ENCODE data around the gene CLNK.

Gene CLNK

DNA sequence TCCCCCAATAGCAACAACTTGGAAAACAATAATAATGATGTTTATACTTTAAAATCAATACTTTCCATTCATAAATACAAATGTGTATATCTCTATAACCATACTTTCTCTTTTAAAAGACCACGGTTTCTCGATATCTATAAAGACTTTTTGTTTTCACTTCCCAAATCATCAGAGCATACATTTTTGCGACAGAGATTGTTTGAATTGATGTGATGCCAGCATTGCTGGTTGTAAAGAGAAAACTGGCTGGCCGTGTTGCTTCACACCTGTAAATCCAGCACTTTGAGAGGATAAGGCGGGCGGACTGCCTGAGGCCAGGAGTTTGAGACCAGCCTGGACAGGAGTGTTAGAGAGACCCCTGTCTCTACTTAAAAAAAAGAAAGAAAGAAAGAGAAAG, 149.7 kb downstream of the CLNK start:
- ATAC-seq (ENCODE audit: low read depth): no peak
- no peaks in the 10 kb centered on the region for H3K36me3 ChIP-seq (ENCODE audit: low read depth)
- no peaks in the 10 kb centered on the region for H3K9me3 ChIP-seq (ENCODE audit: severe bottlenecking)
- no peak overlapping the region for H3K27ac ChIP-seq (ENCODE audit: poor library complexity, severe bottlenecking)
- no peaks in the 10 kb centered on the region for H3K27me3 ChIP-seq (ENCODE audit: insufficient read depth, poor library complexity, severe bottlenecking)
- DNase-seq (ENCODE audit: low spot score): no peak
- peaks cover 21% of the 10 kb centered on the region for H3K4me1 ChIP-seq (ENCODE audit: insufficient read depth, poor library complexity, severe bottlenecking)
- H3K4me3 ChIP-seq (ENCODE audit: severe bottlenecking): no peak overlapping the region
- TF ChIP-seq, protein P1, sequence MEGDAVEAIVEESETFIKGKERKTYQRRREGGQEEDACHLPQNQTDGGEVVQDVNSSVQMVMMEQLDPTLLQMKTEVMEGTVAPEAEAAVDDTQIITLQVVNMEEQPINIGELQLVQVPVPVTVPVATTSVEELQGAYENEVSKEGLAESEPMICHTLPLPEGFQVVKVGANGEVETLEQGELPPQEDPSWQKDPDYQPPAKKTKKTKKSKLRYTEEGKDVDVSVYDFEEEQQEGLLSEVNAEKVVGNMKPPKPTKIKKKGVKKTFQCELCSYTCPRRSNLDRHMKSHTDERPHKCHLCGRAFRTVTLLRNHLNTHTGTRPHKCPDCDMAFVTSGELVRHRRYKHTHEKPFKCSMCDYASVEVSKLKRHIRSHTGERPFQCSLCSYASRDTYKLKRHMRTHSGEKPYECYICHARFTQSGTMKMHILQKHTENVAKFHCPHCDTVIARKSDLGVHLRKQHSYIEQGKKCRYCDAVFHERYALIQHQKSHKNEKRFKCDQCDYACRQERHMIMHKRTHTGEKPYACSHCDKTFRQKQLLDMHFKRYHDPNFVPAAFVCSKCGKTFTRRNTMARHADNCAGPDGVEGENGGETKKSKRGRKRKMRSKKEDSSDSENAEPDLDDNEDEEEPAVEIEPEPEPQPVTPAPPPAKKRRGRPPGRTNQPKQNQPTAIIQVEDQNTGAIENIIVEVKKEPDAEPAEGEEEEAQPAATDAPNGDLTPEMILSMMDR (IDR thresholded peaks at IDR 0.05; ENCODE audit: poor library complexity, severe bottlenecking): no peak

DNA sequence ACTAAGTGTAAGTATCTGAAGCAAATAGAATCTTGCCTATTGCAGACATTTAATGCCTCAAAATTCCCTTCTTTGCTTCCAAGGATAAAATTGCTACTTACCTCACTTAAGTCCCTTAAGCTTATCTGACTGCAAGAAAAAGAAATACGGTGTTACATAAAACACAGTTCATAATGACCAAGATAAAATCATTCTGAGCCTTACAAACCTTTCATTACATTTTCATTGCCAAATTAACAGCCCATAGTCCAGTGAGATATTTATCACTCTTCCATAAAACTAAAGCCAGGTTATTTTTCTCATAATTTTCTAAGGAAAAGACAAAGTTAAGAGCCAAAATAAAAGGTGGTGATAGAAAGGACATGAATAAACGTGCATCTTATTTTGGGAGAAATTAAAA, 152.4 kb downstream of the CLNK start:
- no peak for DNase-seq (ENCODE audit: low spot score)
- no peak for ATAC-seq (ENCODE audit: low read depth)

DNA sequence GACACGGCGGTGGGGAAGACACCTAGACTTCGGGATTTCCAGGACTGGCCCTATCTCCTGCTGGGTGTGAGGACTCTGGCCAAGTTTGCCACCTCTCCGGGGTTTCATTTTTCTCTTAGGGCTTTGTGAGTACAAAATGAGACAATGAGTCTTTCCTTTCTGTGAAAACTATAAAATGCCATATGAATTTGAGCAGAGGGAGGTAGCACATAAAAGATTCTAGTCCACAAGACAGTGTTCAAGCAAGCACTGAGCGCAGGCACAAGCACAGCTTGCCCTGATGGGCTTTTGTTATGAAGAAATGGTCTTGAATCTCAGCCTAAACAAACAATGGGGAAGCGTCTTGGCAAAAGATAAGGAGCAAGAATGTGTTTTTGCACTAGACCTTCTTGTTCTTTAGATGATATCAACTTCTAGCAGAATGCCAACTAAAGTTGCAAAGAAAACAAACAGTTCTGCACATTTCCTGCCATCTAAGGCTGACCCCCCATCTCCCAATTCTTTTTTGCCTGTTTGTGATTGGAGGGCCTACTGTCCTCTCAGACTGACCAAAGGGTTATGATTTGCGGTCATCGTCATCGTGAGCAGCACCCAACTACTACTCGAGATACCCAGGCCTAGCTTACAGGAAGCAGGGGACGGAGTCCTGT, 154.3 kb downstream of the CLNK start:
- H3K36me3 ChIP-seq (ENCODE audit: low read depth): no peaks in the 10 kb centered on the region
- ATAC-seq (ENCODE audit: low read depth) (peak; percentile 49), DNase-seq (ENCODE audit: low spot score) (no peak)
- no peaks in the 10 kb centered on the region for H3K27me3 ChIP-seq (ENCODE audit: insufficient read depth, poor library complexity, severe bottlenecking)
- TF ChIP-seq, protein P1 (IDR thresholded peaks at IDR 0.05; ENCODE audit: poor library complexity, severe bottlenecking): no peak
- H3K4me1 ChIP-seq (ENCODE audit: insufficient read depth, poor library complexity, severe bottlenecking): peaks cover 43% of the 10 kb centered on the region
- H3K4me3 ChIP-seq (ENCODE audit: severe bottlenecking): no peak overlapping the region
- H3K27ac ChIP-seq (ENCODE audit: poor library complexity, severe bottlenecking): peak overlapping the region; percentile 45
- no peaks in the 10 kb centered on the region for H3K9me3 ChIP-seq (ENCODE audit: severe bottlenecking)

More for the DNA sequence above, 152.4 kb downstream of the CLNK start:
- Histone ChIP-seq H3K27ac (ENCODE audit: poor library complexity, severe bottlenecking) (no peak overlapping the region), H3K9me3 (ENCODE audit: severe bottlenecking) (no peaks in the 10 kb centered on the region), H3K4me1 (ENCODE audit: insufficient read depth, poor library complexity, severe bottlenecking) (peaks cover 30% of the 10 kb centered on the region), H3K36me3 (ENCODE audit: low read depth) (no peaks in the 10 kb centered on the region), H3K4me3 (ENCODE audit: severe bottlenecking) (no peak overlapping the region), H3K27me3 (ENCODE audit: insufficient read depth, poor library complexity, severe bottlenecking) (no peaks in the 10 kb centered on the region)
- TF ChIP-seq, protein P1 (IDR thresholded peaks at IDR 0.05; ENCODE audit: poor library complexity, severe bottlenecking): no peak

DNA sequence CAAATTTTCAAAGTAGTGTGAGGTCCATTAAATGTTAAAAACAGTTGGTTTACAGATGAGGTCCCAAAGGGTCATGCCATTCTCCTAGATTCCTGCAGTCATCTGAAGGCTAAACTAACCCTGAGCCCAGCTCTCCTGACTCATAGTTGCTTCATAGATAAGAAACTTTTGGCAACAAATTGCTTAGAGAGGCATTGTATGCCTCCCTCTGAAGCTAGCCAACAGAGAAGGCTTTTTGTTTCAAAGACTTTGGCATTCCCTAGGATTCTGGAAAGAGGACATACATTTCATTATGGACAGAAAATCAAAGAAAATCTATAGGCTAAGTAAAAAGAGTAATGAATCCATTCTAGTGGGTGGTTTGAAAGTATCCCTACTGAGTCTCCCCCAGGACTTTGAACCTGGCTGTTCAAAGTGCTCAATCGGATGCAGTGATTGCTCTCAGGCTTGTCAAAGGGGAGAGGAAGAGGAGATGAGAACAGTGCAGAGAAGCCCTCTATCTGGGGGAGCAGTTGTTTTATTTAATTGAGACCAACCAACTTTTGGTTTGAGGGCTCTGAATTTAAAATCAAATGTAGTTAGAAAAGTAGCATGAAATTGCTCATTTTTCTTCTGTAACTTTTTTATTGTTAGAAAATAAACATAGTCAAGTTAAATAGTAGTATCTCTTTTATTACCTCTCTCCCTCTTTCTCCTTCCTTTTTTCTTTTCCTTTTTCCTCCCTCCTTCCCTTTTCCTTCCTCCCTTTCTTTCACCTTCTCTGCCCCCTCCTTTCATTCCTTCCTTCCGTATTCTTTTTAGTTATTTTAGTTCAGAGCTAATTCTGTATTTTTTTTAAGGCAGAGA, 155.1 kb downstream of the CLNK start:
- no peaks in the 10 kb centered on the region for H3K9me3 ChIP-seq (ENCODE audit: severe bottlenecking)
- peak; percentile 63 for ATAC-seq (ENCODE audit: low read depth)
- H3K27ac ChIP-seq (ENCODE audit: poor library complexity, severe bottlenecking): peak overlapping the region; percentile 45
- peaks cover 43% of the 10 kb centered on the region for H3K4me1 ChIP-seq (ENCODE audit: insufficient read depth, poor library complexity, severe bottlenecking)
- H3K36me3 ChIP-seq (ENCODE audit: low read depth): no peaks in the 10 kb centered on the region
- no peak for DNase-seq (ENCODE audit: low spot score)
- TF ChIP-seq, protein P1 (IDR thresholded peaks at IDR 0.05; ENCODE audit: poor library complexity, severe bottlenecking): no peak
- no peaks in the 10 kb centered on the region for H3K27me3 ChIP-seq (ENCODE audit: insufficient read depth, poor library complexity, severe bottlenecking)
- no peak overlapping the region for H3K4me3 ChIP-seq (ENCODE audit: severe bottlenecking)

Measured in RWPE2 (cell line).